Measurements from ENCODE around the gene SUMO2.
A peak's percentile ranks its signal among the peaks of the same experiment; 100 is the strongest.
"Not testable (repeated sequence)": the region's sequence is repeated elsewhere in the genome, so short reads cannot be mapped to it uniquely, and the experiment has no call there.

SUMO2 gene

DNA sequence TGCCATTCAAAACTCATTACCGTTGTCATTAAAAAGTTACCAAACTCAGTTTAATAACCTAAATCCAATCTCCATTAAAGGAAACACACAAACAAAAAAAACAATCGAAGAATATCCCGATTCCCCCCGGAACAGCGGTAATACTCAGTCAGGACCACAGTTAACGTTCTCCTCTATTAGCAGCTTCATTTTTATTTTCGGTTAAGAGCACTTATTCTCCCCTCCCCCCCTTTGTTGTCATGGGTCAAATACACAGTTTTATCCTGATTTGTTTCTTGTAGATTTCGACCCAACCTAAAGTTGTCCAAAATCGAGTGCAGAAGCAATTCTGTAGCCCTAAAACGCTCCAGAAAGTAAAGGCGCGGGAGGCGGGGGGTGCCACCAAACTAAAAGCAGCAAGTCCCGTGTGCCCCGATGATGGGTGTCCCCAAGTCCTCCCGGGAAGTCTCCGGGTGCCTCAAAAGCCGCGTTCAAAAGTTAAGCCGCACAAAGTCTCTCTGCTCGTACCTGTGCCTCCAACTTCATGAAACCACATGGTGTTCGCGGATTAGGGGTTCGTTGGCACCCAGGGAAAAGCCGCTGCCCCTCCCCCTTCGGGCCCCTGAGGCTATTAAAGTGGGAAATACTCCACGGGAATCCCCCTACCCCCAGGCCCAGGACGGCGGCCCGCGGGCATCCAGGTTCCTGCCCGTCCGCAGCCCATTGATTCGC lies 996 bp downstream of the SUMO2 start:
- DNase-seq (ENCODE audit: low read depth in 2 of 2) = no peak

DNA sequence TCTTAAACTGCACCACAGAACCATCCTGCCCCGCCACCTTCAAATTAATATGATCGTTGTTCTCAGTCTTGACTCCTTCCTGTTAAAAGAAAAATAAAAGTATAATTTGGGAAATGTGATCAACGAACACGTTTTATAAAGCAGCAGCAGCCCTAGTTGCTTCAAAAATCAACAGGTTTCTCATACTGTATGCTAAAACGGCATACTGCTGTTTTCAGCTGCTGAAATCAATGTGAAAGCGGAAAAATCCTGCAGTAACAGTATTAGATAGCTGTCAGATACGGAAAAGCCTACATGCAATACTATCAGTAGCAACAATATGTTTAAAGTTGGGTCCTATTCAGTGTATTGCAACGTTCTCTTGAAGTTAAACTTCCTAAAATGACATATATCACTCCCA lies 1.6 kb downstream of the SUMO2 start:
- DNase-seq (ENCODE audit: low read depth in 2 of 2) = no peak

DNA sequence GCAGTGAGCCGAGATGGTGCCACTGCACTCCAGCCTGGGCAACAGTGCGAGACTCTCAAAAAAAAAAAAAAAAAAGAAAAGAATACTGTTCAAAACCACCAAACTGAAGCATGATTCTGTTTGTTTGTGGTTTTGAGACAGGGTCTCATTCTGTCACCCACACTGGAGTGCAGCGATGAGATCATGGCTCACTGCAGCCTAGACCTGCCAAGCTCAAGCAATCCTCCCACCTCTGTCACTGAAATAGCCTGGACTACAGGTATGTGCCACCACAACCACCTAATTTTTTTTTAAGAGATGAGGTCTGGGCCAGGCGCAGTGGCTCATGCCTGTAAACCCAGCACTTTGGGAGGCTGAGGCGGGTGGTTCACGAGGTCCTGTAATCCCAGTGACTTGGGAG lies 4.3 kb downstream of the SUMO2 start:
- no peak for DNase-seq (ENCODE audit: low read depth in 2 of 2)

DNA sequence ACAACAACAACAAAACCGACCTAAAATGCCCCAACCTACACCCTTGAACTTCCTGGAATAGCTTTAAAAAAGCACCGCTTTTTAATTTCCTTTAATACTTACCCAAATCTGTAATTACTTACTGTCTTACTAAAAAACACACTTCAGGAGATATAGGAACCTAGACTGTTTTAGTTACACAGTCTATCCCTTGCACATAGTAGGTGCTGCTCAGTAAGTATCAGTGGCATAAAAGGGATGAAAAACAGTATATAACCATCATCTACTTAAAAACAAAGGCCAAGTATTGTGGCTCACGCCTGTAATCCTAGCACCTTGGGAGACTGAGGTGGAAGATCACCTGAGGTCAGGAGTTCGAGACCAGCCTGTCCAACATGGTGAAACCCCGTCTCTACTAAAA lies 6.1 kb downstream of the SUMO2 start:
- no peak for DNase-seq (ENCODE audit: low read depth in 2 of 2)

DNA sequence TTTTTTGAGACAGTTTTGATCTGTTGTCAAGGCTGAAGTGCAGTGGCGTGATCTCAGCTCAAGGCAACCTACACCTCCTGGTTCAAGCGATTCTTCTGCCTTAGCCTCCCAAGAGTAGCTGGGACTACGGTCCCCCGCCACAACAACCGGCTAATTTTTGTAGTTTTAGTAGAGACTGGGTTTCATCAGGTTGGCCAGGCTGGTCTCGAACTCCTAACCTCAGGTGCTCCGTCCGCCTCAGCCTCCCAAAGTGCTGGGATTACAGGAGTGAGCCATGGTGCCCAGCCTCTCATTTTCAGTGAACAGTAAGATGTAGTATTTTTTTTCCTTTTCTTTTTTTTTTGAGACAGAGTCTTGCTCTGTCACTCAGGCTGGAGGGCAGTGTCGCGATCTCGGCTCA lies 7.8 kb downstream of the SUMO2 start:
- DNase-seq (ENCODE audit: low read depth in 2 of 2) = no peak

DNA sequence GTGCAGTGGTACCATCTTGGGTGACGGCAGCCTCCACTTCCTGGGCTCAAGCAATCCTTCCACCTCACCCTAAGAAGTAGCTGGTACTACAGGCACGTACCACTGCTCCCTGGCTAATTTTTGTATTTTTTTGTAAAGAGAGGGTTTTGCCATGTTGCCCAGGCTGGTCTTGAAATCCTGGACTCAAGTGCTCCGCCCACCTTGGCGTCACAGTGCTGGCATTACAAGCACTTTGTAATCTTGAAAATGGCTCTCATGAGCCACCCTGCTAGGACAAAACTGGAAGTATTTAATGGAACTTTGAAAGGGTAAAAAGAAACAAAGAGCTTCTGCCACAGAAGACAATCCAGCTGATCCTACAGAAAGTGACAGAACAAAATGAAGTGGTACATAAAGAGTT lies 9.2 kb downstream of the SUMO2 start:
- no peak for DNase-seq (ENCODE audit: low read depth in 2 of 2)

DNA sequence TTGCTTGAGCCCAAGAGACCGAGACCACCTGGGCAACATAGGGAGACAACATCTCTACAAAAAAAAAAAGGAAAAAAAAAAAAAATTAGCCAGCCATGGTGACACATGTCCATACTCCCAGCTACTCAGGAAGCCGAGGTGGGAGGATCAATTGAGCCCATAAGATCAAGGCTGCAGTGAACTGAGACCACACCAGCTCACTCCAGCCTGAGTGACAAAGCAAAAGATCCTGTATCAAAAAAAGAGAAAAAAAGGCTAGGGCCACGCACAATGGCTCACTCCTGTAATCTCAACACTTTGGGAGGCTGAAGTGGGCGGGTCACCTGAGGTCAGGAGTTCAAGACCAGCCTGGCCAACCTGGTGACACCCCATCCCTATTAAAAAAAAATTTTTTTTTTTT lies 13.8 kb downstream of the SUMO2 start:
- no peak for DNase-seq (ENCODE audit: low read depth in 2 of 2)

DNA sequence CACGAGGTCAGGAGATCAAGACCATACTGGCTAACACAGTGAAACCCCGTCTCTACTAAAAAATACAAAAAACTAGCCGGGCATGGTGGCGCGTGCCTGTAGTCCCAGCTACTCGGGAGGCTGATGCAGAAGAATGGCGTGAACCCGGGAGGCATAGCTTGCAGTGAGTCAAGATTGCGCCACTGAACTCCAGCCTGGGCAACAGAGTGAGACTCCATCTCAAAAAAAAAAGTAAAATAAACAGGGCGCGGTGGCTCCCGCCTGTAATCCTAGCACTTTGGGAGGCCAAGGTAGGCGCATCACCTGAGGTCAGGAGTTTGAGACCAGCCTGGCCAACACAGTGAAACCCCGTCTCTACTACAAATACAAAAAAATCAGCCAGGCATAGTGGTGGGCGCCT lies 18.2 kb downstream of the SUMO2 start:
- not testable (repeated sequence) for DNase-seq (ENCODE audit: low read depth in 2 of 2)

DNA sequence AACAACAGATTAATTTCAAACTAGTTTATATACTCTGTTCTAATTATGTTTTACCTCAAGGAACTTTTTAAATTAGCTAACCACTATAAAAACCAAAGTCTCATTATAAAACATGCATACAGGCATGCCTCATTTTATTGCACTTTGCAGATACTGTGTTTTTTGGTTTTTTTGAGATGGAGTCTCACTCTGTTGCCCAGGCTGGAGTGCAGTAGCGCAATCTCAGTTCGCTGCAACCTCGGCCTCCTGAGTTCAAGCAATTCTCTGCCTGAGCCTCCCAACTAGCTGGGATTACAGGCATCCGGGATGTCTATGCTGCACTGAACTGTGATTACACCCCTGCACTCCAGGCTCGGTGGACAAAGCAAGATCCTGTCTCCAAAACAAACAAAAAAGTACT lies 19.7 kb downstream of the SUMO2 start:
- no peak for DNase-seq (ENCODE audit: low read depth in 2 of 2)

DNA sequence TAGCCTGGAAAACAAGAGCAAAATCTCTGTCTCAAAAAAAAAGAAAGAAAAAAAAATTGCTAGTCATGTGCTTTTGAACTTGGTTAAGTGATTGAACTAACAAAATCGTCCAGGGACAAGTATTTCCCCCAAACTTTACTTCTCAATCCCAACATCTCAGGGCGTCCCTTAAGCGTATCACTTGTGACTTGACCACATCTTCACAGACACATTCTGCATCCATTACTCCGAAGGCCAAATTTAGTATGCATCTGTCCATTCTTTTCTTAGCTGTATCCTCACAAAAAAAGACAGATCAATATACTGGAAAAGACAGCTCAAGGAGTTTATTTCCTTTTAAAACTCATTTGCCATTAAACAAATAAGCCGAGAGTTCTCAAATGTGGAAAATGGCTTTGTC lies 22.5 kb downstream of the SUMO2 start:
- DNase-seq (ENCODE audit: low read depth in 2 of 2) = no peak

DNA sequence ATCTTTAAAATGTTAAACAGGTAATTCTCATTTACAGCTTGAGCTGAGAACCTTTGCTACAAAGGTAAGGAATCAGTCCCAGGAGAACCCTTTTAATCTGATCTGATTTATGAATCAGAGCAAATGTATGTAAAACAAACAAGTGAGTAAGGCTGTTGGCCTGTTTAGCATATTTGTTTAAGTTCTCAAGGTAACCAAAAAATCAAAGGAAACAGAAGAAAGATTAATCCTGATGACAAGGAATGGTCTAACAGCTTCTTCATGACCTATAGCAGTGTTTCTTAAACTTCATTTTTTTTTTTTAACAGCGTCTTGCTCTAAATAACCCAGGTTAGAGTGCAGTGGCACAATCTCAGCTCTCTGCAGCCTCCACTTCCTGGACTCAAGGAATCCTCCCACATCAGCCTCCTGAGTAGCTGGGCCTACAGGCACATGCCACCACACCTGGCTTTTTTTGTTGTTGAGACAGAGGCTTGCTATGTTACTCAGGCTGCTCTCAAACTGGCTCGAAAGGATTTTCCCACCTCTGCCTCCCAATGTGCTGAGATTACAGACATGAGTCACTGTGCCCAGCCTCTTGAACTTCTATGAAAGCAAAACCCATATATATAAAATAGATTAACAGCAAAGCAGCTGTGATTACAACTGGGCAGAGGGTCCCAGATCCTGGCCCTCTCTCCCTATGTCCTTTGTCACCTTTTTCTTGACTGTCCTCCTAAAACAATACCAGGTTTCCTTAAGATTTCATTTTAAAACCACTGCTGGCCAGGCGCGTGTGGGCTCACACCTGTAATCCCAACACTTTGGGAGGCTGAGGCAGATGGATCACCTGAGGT lies 23.3 kb downstream of the SUMO2 start:
- no peak for DNase-seq (ENCODE audit: low read depth in 2 of 2)

DNA sequence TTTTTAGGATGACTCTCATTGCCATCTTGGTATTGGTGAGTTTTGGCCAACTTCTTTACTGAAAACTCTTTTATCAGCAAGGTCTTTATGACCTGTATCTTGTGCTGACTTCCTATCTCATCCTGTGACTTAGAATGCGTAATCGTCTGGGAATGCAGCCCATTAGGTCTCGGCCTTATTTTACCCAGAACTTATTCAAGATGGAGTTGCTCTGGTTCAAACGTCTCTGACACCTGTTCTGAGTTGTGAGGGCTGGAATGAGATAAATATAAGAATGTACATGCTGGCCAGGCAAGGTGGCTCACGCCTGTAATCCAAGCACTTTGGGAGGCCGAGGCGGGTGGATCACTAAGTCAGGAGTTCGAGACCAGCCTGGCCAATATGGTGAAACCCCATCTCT lies 24.3 kb downstream of the SUMO2 start:
- not testable (repeated sequence) for DNase-seq (ENCODE audit: low read depth in 2 of 2)

DNA sequence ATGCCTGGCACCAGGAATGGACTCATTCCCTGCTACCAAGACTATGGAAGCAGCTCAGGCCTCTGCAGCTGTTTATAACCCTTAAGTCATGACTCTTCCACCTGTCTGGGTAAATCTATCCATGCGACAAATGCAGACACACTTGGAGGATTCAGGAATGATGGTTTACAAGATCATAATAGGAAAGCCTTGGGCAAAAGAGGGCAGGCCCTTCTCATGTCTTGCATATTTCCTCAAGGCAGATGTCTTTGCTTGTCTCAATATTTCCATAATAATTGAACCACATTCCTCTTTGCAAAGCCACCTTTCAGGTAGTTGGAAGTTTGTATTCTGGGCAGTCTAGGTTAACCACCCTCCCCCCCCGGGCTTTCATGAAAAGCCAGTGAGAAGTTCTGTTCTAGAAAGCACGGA lies 27.6 kb downstream of the SUMO2 start:
- DNase-seq (ENCODE audit: low read depth in 2 of 2) = no peak

DNA sequence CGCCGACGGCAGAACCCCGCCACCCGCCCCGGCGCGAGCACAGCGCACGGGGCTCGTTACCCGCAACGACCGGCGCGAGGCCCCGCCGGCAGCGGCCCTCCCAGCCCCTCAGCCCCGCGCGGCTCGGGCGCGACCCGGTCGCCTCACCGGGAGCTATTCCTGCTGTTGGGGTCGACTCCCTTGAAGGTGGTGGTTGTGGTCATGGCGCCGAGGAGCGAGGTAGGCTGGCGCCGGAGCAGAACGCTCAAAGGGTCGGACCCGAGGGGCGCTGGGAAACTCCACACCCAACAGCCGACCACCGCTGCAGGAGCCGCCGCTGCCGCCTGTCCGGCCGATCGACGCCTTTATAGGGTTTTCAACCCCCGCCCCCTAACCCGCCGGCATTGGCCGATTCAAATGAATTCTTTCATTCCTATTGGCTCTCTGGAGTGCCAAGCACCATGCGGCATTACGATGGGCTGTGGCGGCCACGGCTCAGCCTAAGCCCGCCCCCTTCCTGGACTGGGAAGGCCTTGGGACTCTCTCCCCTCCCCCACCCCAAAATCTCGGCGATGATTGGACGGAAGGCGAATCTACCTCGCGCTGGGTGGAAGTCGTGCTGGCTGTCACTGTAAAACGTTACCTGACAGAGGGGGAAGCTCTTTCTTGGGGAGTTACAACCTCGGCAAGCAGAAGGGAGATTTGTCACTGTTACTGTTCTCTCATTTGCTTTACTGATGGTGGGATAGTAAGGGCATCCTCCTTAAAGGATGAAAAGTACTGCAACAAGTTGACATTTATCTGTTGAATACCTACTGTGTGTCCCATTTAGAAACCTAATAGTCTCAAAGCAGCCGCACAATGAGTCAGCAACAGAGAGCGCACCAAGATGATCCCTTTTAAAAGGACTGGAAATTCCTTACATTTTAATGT lies 28.3 kb downstream of the SUMO2 start, which contains the start of gene JPT1:
Gene JPT1 (minus strand): TSS at position 318 of the 912 bp plus-strand sequence. CDS start 115 bp downstream, at position 203.
- DNase-seq (ENCODE audit: low read depth in 2 of 2) = peak; percentile 98

DNA sequence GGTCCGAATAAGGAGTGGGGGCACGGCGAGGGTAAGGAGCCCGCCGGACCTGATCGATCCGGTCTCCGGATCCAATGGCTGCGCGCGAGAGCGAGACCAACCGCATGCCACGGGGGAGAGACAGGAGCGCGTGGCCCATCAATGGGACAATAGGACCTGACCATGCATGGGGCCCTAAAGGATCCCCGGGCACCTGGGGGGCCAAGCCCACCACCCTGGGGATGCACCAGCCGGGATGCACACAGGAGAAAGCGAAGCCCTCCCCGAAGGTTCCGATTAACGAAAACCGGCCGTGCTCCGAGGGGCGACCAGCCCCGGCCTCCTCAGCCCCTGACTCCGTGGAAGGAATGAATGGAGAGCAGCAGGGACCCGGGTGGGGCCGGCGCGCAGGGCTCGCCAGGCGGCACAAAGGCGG lies 29.0 kb downstream of the SUMO2 start:
- no peak for DNase-seq (ENCODE audit: low read depth in 2 of 2)

DNA sequence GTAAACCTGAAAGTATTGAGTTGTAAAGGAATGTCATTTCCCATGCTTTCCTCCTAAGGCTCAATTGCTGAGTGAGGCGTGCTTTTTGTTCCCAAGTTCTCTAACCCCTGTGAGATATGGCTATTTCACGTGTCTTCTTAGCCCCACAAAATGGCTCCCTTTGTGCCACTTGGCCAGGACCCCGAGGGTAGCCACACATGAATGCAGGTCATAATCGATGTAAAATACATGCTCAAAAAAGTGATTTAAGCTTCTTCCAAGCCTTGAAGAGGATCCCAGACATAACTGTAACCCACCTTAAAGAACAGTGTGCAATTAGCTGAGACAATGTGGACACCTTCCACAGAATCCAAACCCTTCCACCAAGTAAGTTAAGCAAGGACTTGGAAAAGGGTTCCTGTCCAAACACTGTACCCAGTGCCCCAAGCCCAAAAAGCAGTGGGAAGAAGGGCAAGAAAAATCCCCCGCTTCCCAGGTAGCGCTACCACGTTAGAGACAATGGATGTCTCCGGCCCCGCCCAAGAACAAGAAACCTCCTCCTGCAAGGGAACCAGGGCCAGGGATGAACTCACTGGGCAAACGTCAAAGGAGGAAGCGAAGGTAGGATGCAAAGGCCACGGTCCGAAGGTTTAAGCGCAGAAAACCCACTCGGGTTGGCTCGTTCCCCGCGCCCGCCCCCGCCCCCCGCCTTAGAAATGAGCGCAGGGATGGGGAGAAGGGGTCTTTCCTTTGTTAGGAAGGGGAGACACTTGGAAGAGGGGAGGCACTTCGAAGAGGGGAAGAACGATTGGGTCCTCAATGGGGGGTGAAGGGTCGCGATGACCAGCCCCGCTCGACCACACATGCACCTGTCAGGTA lies 29.6 kb downstream of the SUMO2 start:
- DNase-seq (ENCODE audit: low read depth in 2 of 2) = no peak

DNA sequence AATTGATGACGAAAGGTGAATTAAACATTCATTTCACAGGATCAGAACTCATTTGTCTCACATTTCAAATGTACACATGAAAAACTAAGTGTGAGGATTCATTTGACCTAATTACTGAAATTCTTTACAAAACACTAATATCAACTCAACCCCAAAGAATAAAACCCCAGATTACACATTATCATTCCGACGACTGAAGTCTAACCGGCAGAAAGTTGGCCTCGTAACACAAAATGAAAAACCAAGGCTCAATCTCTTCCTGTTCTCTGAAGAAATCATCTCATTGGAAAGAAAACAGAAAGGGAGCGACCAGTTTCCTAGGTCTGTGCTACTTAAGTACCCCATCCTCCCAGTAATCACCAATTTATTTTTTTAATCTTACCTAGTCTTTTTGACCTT lies 30.2 kb downstream of the SUMO2 start:
- DNase-seq (ENCODE audit: low read depth in 2 of 2) = no peak

DNA sequence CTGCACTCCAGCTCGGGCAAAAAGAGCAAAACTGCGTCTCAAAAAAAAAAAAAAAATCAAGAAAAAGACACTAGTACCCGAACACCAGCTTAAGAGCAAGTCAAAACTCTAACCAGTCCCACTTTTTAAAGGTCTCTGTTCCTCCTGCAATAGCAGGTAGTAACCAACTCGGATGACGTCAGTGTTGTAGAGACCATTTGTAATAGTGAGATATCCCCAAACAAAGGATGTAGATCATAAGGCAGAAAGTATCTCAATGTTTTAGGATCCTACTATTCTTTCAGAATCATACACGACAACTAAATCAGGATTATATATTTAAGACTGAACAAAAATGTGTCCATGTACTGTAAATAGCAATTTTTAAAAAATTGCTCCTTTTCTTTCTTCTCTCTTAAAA lies 30.8 kb downstream of the SUMO2 start:
- no peak for DNase-seq (ENCODE audit: low read depth in 2 of 2)

DNA sequence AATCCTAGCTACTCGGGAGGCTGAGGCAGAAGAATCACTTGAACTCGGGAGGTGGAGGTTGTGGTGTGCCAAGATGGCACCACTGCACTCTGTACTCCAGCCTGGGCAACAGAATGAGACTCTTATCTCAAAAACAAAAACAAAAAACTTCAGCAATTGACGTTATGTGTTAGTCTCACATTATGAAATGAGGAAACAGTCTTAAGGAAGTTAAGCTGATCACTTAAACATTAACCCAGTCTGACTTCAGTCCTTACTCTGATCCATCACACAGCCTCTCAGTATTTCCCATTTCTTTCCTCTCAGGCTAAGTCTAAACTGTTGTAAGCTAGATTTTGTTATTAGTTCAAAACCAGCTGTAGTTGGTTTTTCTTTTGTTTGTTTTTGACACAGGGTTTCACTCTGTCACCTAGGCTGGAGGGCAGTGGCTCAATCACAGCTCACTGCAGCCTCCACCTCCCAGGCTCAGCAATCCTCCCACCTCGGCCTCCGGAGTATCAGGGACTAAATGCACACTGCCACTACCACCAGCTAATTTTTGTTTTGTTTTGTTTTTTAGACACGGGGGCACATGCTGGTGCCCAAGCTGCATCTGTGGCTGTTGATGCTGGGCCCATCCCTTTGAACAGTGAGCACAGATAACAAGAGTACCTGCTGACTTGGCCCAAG lies 34.7 kb downstream of the SUMO2 start:
- no peak for DNase-seq (ENCODE audit: low read depth in 2 of 2)

DNA sequence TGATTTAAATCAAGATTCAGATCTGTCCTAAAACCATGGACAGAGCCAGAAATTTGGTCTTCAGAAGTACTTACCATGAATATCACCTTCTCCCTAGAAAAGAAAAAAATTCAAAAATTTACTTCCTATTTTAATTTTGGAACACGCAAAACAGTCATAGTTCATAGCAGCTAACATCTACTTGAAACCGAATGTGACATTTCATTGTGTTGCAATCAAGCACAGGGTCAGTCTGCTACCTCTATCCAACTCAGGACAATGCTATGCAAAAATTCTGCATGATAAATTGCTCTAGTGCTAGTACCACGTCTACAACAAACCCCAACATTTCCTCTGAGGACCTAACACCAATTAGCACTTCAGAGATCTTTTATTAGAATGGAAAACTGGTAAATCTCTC lies 36.2 kb downstream of the SUMO2 start:
- DNase-seq (ENCODE audit: low read depth in 2 of 2) = no peak

Measured in fibroblast of skin of left biceps (primary cell).